ENCODE measurements around the gene TUBA4A. TPM values are rescaled to one million over a fixed set of nuclear protein-coding genes. Genes with fewer than 3 reads are reported as not detected.
"Not testable (repeated sequence)": the region's sequence is repeated elsewhere in the genome, so short reads cannot be mapped to it uniquely, and the experiment has no call there.

Gene TUBA4A
- total RNA-seq, 2 experiments from 2014 or later, result 313 to 344 TPM

GRCh38 chr2:219292616-219293015, 38.9 kb upstream of the TUBA4A start:
- peaks cover 14% of the 10 kb centered on the region for H3K4me1 Mint-ChIP-seq
- H3K4me3 Mint-ChIP-seq, result no peak overlapping the region
- no peaks in the 10 kb centered on the region for H3K9me3 Mint-ChIP-seq
- DNase-seq, result no peak
- no peaks in the 10 kb centered on the region for H3K36me3 Mint-ChIP-seq (ENCODE audit: low read depth)
- ChIA-PET POLR2A (interaction anchor here (5.8 to 6.0 kb wide), 2 partner anchors 12 to 39 kb away, joined by 53 to 69 read pairs; partner anchors contain the start of genes DNAJB2, TUBA4A and TUBA4B), CTCF (interaction anchor here (1.3 to 7.9 kb wide), 6 partner anchors 11 to 135 kb away, joined by 3 to 206 read pairs (median 63); partner anchors contain the start of genes DNAJB2, NHEJ1, TUBA4A and TUBA4B)
- H3K27ac Mint-ChIP-seq, result no peak overlapping the region
- H3K27me3 Mint-ChIP-seq, result peaks cover 9% of the 10 kb centered on the region

DNA sequence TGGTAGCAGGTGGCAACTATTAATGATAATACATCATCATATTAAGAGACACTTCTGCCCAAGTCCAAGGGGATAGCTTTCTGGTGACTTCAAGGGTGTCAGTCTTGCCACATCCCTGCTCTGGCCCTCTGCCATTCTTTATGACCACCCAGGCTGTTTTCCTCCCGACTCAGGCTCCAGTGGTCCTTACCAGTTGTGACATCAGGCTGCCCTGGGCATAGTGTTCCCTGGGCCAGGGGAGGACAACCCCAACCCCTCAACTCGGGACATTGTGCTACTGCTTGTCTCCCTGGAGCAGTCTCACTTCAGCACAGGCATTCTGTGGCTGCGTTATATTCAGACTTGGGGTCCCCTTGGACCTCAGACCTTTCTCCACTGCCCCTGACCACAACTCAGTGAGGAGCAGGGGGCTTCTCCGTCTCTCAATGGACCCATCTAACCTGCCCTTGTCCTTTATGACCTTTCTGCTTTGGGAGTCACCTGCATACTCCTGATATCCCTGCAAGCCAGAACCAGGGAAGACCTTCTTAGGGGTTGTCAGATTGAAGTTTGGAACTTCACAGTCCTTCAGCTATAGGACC, 38.3 kb upstream of the TUBA4A start:
- ChIA-PET POLR2A (interaction anchor here (5.8 to 6.0 kb wide), 2 partner anchors 11 to 39 kb away, joined by 53 to 69 read pairs; partner anchors contain the start of genes DNAJB2, TUBA4A and TUBA4B), CTCF (interaction anchor here (0.5 to 7.9 kb wide), 6 partner anchors 11 to 563 kb away, joined by 3 to 206 read pairs (median 63); partner anchors contain the start of genes DNAJB2, NHEJ1, TUBA4A and TUBA4B)
- H3K4me1 Mint-ChIP-seq, result peaks cover 14% of the 10 kb centered on the region
- H3K27me3 Mint-ChIP-seq, result peaks cover 9% of the 10 kb centered on the region
- DNase-seq, result no peak
- H3K36me3 Mint-ChIP-seq (ENCODE audit: low read depth), result no peaks in the 10 kb centered on the region
- H3K9me3 Mint-ChIP-seq, result no peaks in the 10 kb centered on the region
- no peak overlapping the region for H3K27ac Mint-ChIP-seq
- no peak overlapping the region for H3K4me3 Mint-ChIP-seq

DNA sequence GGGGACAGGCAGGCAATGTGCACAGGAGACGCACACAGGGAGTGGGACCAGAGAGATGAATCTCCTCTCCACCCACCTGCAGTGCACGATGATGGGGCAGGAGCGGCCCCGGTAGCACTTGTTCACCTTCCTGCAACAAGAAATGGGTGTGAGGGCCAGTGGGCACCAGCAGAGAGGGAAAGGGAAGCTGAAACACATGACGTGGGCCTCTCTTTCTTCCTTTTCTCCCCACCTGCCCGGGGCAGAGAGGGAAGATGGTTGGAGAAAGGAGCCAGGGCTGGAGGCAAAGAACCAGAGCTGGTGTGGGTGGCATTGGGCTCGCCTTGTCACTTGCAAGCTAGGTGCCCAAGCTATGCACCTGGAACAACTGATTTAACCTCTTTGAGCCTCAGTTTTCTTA, 37.7 kb upstream of the TUBA4A start:
- DNase-seq, result no peak
- no peak overlapping the region for H3K4me3 Mint-ChIP-seq
- no peaks in the 10 kb centered on the region for H3K9me3 Mint-ChIP-seq
- no peak overlapping the region for H3K27ac Mint-ChIP-seq
- CTCF ChIA-PET, result interaction anchor here (0.5 to 7.9 kb wide), 6 partner anchors 12 to 562 kb away, joined by 3 to 206 read pairs (median 63); partner anchors contain the start of genes DNAJB2, NHEJ1, TUBA4A and TUBA4B
- POLR2A ChIA-PET, result interaction anchor here (5.8 to 6.0 kb wide), 2 partner anchors 10 to 38 kb away, joined by 53 to 69 read pairs; partner anchors contain the start of genes DNAJB2, TUBA4A and TUBA4B
- peaks cover 14% of the 10 kb centered on the region for H3K4me1 Mint-ChIP-seq
- H3K36me3 Mint-ChIP-seq (ENCODE audit: low read depth), result no peaks in the 10 kb centered on the region
- peaks cover 9% of the 10 kb centered on the region for H3K27me3 Mint-ChIP-seq

DNA sequence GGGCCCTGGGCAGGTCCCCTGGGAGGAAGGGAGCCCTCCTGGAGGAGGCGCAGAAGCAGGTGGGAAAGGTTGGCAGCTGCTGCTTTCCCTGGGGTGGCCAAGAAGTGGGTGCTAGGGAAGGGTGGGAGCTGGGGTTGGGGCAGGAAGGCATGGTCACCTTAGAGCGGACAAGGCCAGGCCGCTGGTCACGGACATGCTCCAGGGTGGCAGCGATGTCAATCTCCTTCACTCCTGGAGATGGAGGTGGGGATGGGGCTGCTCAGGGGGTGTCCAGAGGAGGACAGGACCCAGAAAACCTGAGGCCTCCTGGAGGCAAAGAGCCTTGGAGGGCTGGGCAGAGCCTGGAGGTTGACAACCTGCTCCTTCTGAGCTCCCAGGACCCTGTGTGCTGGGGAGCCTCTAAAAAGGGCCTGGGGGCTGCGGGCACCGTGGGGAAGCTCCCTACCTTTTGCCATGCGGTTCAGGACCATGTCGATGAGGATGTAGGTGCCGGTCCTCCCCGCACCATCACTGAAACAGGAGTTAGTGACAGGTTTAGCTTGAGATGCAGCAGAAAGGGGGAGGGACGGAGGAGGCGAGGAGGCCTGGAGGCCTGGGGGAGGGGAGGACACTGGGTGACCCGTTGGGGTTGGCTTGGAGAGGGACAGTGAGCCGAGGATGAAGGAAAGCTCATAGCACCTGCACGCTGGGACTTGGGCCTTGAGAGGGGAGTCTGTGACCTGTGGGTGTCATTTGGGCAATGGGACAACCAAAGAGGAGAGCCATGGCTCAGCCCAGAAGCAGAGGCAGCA, 36.9 kb upstream of the TUBA4A start:
- no peak overlapping the region for H3K27ac Mint-ChIP-seq
- peaks cover 4% of the 10 kb centered on the region for H3K36me3 Mint-ChIP-seq (ENCODE audit: low read depth)
- peaks cover 12% of the 10 kb centered on the region for H3K4me1 Mint-ChIP-seq
- POLR2A ChIA-PET, result interaction anchor here (5.8 to 6.0 kb wide), 2 partner anchors 9 to 37 kb away, joined by 53 to 69 read pairs; partner anchors contain the start of genes DNAJB2, TUBA4A and TUBA4B
- no peak for DNase-seq
- CTCF ChIA-PET, result interaction anchor here (1.7 to 7.9 kb wide), 4 partner anchors 11 to 133 kb away, joined by 6 to 206 read pairs (median 121); partner anchors contain the start of genes DNAJB2, NHEJ1, TUBA4A and TUBA4B
- no peaks in the 10 kb centered on the region for H3K9me3 Mint-ChIP-seq
- no peak overlapping the region for H3K4me3 Mint-ChIP-seq
- H3K27me3 Mint-ChIP-seq, result peaks cover 6% of the 10 kb centered on the region

- POLR2A ChIA-PET, result interaction anchor here (6.0 kb wide), 1 partner anchor 9 kb away, joined by 69 read pairs; the partner anchor contains the start of gene DNAJB2
Observed at GRCh38 chr2:219289537-219290361, 36.0 kb upstream of the TUBA4A start.

DNA sequence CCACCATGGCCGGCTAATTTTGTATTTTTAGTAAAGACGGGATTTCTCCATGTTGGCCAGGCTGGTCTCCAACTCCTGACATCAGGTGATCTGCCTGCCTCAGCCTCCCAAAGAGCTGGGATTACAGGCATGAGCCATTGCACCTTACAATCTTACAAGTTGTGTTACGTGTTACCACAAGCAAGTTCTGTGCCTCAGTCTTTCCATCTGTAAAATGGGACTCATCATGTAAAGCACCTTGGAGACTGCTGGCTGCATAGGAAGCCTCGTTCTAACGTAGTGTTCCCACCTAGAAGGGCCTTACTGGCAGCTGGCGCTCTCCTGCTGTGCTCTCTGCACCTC, 35.4 kb upstream of the TUBA4A start:
- no peaks in the 10 kb centered on the region for H3K9me3 Mint-ChIP-seq

More at GRCh38 chr2:219289537-219290361, 36.0 kb upstream of the TUBA4A start:
- H3K27me3 Mint-ChIP-seq, result peaks cover 5% of the 10 kb centered on the region
- H3K4me1 Mint-ChIP-seq, result peaks cover 6% of the 10 kb centered on the region
- peaks cover 4% of the 10 kb centered on the region for H3K36me3 Mint-ChIP-seq (ENCODE audit: low read depth)
- CTCF ChIA-PET, result interaction anchor here (6.4 to 7.9 kb wide), 2 partner anchors 10 to 132 kb away, joined by 122 to 206 read pairs; partner anchors contain the start of genes DNAJB2 and NHEJ1
- no peaks in the 10 kb centered on the region for H3K9me3 Mint-ChIP-seq
- no peak for DNase-seq
- no peak overlapping the region for H3K27ac Mint-ChIP-seq
- H3K4me3 Mint-ChIP-seq, result no peak overlapping the region

GRCh38 chr2:219287580-219288265, 34.0 kb upstream of the TUBA4A start:
- no peak overlapping the region for H3K27ac Mint-ChIP-seq
- peaks cover 5% of the 10 kb centered on the region for H3K27me3 Mint-ChIP-seq
- ChIA-PET POLR2A (interaction anchor here (0.9 kb wide), 1 partner anchor 8 kb away, joined by 3 read pairs; no protein-coding TSS in a partner anchor), CTCF (interaction anchor here (0.7 to 2.2 kb wide), 4 partner anchors 8 to 11 kb away, joined by 3 to 13 read pairs (median 6); no protein-coding TSS in a partner anchor)
- peaks cover 15% of the 10 kb centered on the region for H3K36me3 Mint-ChIP-seq (ENCODE audit: low read depth)
- peaks cover 4% of the 10 kb centered on the region for H3K4me1 Mint-ChIP-seq
- H3K9me3 Mint-ChIP-seq, result no peaks in the 10 kb centered on the region
- DNase-seq, result no peak
- no peak overlapping the region for H3K4me3 Mint-ChIP-seq

More for the DNA sequence above, 35.4 kb upstream of the TUBA4A start:
- no peak for DNase-seq
- CTCF ChIA-PET, result interaction anchor here (7.9 kb wide), 1 partner anchor 9 kb away, joined by 206 read pairs; the partner anchor contains the start of gene DNAJB2
- peaks cover 2% of the 10 kb centered on the region for H3K4me1 Mint-ChIP-seq
- peaks cover 4% of the 10 kb centered on the region for H3K36me3 Mint-ChIP-seq (ENCODE audit: low read depth)
- no peak overlapping the region for H3K4me3 Mint-ChIP-seq
- H3K27me3 Mint-ChIP-seq, result peaks cover 5% of the 10 kb centered on the region
- POLR2A ChIA-PET, result no interaction called here
- no peak overlapping the region for H3K27ac Mint-ChIP-seq

GRCh38 chr2:219287116-219287440, 33.4 kb upstream of the TUBA4A start:
- not testable (repeated sequence) for H3K27ac Mint-ChIP-seq, H3K4me1 Mint-ChIP-seq, DNase-seq, H3K4me3 Mint-ChIP-seq, H3K27me3 Mint-ChIP-seq, H3K9me3 Mint-ChIP-seq
- CTCF ChIA-PET, result interaction anchor here (1.2 to 2.2 kb wide), 4 partner anchors 8 to 12 kb away, joined by 3 to 13 read pairs (median 8); no protein-coding TSS in a partner anchor
- peaks cover 19% of the 10 kb centered on the region for H3K36me3 Mint-ChIP-seq (ENCODE audit: low read depth)
- POLR2A ChIA-PET, result interaction anchor here (1.6 kb wide), 1 partner anchor 33 kb away, joined by 7 read pairs; the partner anchor contains the start of gene TUBA4A

DNA sequence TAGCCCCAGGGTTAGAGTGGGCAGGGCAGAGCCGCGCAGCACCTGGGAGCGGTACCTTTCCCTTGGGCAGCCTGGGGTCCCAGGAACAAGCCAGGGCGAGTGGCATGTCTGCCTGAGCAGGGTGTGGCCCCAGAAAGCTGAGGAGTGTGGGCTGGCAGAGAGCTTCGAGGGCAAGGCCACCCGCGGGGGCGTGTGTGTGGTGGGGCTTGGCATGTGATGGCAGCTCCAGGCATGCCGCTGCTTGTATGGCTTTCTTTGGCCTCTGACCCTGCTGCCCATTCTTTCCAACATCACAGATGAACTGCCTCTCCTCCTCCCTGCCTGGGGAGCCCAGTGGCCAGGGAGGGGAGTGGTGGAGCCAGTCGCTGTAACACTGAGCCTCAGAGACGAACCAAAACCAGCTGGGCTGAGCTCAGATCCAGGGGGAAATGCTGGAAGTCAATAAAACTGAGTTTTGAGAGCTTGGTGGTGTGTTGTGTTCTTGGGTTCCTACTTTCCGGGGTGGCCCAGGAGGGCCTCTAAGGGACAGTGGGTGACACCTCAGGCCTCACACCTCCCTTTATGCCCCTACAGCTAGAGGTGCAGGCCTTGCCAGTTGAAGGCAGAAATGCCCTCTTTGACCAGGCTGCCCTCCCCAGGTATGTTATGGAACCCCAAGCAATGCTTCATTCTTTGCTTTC, 32.9 kb upstream of the TUBA4A start:
- ChIA-PET CTCF (interaction anchor here (1.2 to 2.2 kb wide), 4 partner anchors 9 to 12 kb away, joined by 3 to 13 read pairs (median 8); no protein-coding TSS in a partner anchor), POLR2A (interaction anchor here (1.6 kb wide), 1 partner anchor 32 kb away, joined by 7 read pairs; the partner anchor contains the start of gene TUBA4A)
- Mint-ChIP-seq H3K9me3 (no peaks in the 10 kb centered on the region), H3K4me3 (no peak overlapping the region), H3K36me3 (ENCODE audit: low read depth) (peaks cover 20% of the 10 kb centered on the region), H3K27ac (no peak overlapping the region), H3K27me3 (no peaks in the 10 kb centered on the region), H3K4me1 (peaks cover 5% of the 10 kb centered on the region)
- DNase-seq, result no peak

DNA sequence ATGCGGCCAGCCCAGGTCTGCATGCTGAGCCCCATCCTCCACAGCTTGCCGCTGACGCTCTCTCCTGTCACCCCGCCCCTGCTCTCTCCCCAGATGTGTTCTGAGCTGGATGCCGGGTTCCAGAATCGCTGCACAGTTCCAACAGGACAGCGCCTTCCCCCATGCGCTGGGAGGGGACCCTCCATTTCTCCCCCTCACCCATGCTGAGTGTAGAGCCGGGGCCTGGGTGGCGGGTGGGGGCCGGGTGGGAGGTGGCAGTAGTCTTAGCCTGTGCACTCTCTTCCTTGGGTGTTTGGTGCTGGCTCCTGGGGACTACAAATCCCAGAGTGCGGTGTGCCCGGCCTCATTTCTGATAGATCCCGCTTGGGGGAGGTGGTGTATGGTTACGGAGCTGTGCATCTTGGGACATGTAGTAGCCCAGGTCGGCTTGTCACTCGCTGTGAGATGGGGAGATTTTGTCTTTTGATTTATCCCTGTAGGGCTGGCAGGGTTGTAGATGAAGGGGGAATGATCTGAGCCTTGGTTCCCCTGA, 32.2 kb upstream of the TUBA4A start:
- peaks cover 26% of the 10 kb centered on the region for H3K36me3 Mint-ChIP-seq (ENCODE audit: low read depth)
- DNase-seq, result no peak
- H3K4me3 Mint-ChIP-seq, result no peak overlapping the region
- POLR2A ChIA-PET, result interaction anchor here (1.6 kb wide), 1 partner anchor 32 kb away, joined by 7 read pairs; the partner anchor contains the start of gene TUBA4A
- H3K4me1 Mint-ChIP-seq, result peaks cover 11% of the 10 kb centered on the region
- CTCF ChIA-PET, result interaction anchor here (1.2 to 2.2 kb wide), 4 partner anchors 9 to 13 kb away, joined by 3 to 13 read pairs (median 8); no protein-coding TSS in a partner anchor
- H3K9me3 Mint-ChIP-seq, result no peaks in the 10 kb centered on the region
- H3K27me3 Mint-ChIP-seq, result no peaks in the 10 kb centered on the region
- no peak overlapping the region for H3K27ac Mint-ChIP-seq

- no peaks in the 10 kb centered on the region for H3K27me3 Mint-ChIP-seq
Observed at GRCh38 chr2:219285373-219285735, 31.6 kb upstream of the TUBA4A start.

More at GRCh38 chr2:219285373-219285735, 31.6 kb upstream of the TUBA4A start:
- ChIA-PET POLR2A (no interaction called here), CTCF (interaction anchor here (11.9 kb wide), 1 partner anchor 7 kb away, joined by 206 read pairs; no protein-coding TSS in a partner anchor)
- H3K36me3 Mint-ChIP-seq (ENCODE audit: low read depth), result peaks cover 27% of the 10 kb centered on the region
- no peaks in the 10 kb centered on the region for H3K9me3 Mint-ChIP-seq
- H3K4me1 Mint-ChIP-seq, result peaks cover 15% of the 10 kb centered on the region
- no peak overlapping the region for H3K4me3 Mint-ChIP-seq
- DNase-seq, result no peak
- no peak overlapping the region for H3K27ac Mint-ChIP-seq

All from activated CD4-positive, alpha-beta memory T cell treated with anti-CD3 and anti-CD28 coated beads, Interleukin-2, amount 10 ng/mL, durations not matched to agents 7 days and 5 days (primary cell).